Stimulated activated CD4-positive, alpha-beta T cell treated with anti-CD3 and anti-CD28 coated beads, Interleukin-15, amount 100 ng/mL, for 1 hour (primary cell): ENCODE data around the gene OSM.
"Not testable (repeated sequence)": the region's sequence is repeated elsewhere in the genome, so short reads cannot be mapped to it uniquely, and the experiment has no call there.

Source experiments
- DNase-seq, 2 donors: peaks; one replicate each; pipeline ENCODE4 v3.0.0-alpha.2; 2020; ENCODE audit warnings: low read depth in 1 of 2, low spot score in 1 of 2

OSM gene

GRCh38 chr22:30230330-30230729 is 36.3 kb downstream of the OSM start:
- DNase-seq: no peak

- no peak for DNase-seq
Measured at GRCh38 chr22:30228509-30229359, 37.9 kb downstream of the OSM start.

DNA sequence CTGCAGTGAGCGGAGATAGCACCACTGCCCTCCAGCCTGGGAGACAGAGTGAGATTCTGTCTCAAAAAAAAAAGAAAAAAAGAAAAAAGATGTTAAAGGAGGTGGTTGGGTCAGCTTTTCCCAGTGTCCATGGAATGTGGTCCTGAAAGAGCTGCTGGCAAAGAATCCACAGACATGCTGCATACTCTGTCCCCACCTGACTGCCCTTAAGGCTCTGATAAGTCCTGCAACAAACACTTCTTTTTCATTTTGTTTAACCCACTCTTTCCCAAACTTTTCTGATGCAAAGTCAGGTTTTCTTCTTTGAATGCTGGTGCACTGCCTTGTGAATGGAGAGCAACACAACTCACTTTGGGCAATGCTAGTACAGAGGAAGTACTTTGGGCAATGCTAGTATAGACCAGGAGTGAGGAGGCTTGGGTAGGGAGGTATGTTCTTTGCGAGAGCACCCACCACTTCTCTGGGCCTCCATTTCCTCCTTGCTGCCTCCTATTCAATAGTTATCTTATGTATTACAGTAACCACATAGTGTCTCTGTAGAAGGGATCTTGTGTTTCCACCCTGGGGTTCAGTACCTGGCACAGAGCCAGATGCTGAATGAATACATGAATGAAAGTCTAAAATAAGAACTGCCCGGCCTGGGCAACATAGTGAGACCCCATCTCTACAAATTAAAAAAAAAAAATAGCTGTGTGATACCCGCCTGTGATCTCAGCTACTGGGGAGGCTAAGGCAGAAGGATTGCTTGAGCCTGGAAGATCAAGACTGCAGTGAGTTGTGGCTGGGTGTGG is 39.0 kb downstream of the OSM start:
- DNase-seq: no peak

DNA sequence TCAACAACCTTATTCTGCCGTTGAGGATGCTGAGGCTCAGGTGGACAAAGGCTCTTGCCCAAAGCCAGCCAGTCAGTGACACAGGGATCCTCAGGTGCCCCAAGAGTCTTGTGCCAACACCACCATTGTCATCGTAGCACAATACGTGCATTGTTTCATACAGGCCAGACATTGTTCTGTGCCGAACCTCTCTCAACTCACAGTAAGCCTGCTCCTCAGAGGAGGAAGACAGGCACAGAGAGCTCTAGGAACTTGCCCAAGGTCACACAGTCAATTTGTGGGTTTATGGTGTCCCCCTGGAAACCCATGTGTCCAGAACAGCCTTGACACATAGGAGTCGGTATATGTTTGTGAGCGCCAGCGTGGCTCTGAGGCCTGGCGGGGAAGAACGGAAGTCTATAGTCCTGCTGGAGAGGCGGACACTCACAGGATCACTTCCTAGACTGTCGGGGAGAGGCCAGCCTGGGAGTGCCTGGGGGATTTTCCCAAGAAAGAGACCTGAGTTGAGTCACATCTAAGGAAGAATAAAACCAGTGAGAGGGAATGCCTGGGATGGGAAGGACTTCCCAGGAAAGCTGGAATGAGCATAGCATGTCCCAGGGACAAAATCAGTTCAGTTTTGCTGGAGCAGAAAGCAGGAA is 40.3 kb downstream of the OSM start:
- no peak for DNase-seq

- DNase-seq: no peak
Measured at GRCh38 chr22:30225220-30225927, 41.3 kb downstream of the OSM start.

- no peak for DNase-seq
Measured at GRCh38 chr22:30224161-30224857, 42.3 kb downstream of the OSM start.

DNA sequence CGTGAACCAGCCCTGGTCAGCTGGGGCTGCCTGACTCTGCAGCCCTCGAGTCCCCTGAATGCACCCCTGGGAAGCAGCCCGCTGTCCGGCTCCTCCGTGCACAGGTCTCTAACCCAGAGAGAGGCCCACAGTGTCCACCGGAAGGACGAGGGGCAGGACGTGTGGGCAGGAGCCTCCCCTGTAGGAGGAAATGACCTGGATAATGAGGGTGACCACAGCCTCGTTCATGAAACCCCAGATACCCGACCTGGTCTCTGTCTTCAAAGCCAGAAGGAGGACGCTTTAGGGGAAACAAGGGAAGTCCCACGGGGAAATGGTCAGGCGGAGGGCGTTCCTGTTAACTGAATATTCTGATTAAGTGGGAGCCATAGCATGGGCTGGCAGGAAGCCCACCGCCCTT is 43.3 kb downstream of the OSM start:
- no peak for DNase-seq

DNA sequence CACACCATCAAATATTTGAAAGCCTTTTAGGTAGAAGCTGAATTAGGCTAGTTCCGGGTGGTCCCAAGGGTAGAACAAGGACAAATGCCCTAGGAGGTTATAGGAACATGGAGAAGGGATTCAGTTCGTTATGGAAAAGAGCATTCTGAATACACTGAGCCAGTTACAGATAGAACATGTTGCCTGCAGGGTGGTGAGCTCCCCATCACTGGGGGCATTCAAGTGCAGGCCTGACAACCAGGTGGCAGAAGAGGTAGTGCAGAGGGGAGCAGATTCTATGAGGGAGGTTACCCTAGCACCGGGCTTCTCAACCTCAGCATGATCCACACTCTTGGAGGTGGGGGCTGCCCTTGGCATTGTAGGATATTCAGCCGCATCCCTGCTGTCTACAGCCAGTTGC is 44.3 kb downstream of the OSM start:
- no peak for DNase-seq

DNA sequence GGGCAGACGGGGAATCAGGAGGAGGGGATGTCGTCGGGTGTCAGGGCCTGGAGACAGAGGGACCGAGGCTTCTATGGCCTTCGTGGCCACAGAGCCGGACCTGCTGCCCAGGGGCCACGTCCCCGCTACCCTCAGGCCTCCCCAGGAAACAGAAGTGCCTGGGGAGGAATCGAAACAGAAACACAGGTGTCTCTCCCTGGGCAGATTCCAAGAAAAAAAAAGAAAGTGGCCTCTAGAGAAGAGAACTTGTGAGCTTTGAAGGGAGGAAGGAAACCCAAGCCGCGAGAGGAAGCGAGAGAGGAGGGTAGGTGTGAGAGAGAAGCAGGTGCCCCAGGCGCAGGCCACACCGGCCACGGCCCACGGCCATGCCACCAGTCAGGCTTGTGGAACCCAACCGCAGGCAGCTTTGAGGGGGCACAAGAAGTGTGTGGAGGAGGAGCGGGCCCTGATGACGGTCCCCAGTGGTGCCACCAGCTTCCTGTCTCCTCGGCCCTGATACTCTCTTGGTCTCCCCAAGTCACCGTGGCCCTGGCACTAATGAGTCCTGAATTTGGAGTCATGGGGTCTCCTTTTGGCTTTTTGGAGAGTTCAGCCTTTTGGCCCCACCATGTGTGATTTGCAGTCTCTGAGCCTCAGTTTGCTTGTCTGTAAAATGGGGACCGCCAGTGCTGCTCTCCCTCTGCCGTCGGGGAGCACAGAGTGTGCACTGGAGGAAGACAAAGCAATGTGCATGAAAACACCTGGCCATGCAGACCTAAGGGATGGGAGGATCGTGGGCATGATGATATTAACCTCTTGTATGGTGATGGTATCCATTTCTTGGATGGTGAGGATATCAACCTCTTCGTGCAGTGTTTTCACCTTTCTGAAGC is 45.3 kb downstream of the OSM start:
- DNase-seq: no peak

- DNase-seq: no peak
Measured at GRCh38 chr22:30220338-30221012, 46.2 kb downstream of the OSM start.

- no peak for DNase-seq
Measured at GRCh38 chr22:30219668-30220278, 46.9 kb downstream of the OSM start.

DNA sequence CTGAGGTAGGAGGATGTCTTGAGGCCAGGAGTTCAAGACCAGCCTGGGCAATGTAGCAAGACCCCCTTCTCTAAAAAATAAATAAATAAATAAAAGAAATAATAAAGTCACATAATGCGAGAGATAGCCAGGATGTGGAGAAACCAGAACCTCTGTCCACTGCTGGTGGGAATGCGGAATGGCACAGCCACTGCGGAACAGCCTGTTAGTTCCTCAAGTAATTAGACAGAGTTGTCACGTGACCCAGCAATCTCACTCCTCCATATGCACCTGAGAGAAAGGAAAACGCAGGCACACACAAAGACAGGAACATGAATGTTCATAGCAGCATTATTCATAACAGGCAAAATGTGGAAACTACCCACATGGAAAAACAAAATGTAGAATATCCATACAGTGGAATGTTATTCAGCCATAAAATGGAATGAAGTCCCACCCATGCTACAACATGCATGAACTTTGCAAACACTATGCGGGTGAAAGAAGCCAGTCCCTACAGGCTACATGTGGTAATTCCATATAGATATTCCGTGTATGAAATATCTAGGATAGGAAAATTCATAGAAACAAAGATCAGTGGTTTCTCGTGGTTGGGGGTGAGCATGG is 47.5 kb downstream of the OSM start:
- DNase-seq: no peak

GRCh38 chr22:30217698-30218560 is 48.7 kb downstream of the OSM start:
- no peak for DNase-seq

DNA sequence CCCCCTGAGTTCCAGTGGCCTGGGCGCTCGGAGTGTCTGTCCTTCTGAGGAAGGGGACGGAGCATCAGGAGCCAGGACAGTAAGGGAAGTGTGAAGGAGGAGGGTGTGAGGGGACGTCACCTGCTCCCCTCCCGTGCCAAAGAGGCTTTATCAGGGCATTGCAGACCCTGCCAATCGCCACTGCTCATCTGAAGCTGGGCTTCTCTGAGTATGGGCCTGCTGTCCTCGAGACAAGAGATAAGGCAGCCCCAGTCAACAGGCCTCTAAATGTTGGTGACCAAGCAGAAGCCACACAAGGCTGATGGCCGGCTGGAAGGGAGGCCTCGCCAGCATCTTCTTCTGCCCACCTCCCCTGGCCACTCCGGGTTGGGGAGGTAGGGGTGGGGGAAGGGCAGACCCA is 49.9 kb downstream of the OSM start:
- no peak for DNase-seq

GRCh38 chr22:30216272-30216671 is 50.4 kb downstream of the OSM start:
- DNase-seq: not testable (repeated sequence)

GRCh38 chr22:30214703-30215407 is 51.8 kb downstream of the OSM start:
- DNase-seq: no peak

- no peak for DNase-seq
Measured at GRCh38 chr22:30212996-30213441, 53.6 kb downstream of the OSM start.
